ENCODE results near the gene ITIH2.

DNA sequence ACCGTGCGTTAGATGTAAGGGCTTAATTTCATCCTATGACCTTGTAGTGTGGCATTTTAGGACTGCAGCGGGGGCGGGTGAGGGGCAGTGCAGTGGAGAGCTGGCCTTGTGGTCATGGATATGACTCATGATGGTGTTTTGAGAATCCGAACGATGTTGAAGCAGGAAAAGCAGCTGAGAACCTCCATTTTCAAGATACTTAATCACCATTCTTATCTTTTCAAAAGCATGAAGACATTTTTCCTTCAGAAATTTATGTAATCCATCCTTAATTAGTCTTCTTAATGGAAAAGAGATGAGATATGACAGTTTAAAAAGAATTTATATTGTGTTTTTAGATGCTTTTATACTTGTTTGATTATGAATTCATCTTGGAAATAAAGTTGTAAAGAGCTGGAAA lies 94.5 kb downstream of the ITIH2 start:
- TF ChIP-seq, protein P1, sequence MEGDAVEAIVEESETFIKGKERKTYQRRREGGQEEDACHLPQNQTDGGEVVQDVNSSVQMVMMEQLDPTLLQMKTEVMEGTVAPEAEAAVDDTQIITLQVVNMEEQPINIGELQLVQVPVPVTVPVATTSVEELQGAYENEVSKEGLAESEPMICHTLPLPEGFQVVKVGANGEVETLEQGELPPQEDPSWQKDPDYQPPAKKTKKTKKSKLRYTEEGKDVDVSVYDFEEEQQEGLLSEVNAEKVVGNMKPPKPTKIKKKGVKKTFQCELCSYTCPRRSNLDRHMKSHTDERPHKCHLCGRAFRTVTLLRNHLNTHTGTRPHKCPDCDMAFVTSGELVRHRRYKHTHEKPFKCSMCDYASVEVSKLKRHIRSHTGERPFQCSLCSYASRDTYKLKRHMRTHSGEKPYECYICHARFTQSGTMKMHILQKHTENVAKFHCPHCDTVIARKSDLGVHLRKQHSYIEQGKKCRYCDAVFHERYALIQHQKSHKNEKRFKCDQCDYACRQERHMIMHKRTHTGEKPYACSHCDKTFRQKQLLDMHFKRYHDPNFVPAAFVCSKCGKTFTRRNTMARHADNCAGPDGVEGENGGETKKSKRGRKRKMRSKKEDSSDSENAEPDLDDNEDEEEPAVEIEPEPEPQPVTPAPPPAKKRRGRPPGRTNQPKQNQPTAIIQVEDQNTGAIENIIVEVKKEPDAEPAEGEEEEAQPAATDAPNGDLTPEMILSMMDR (IDR thresholded peaks at IDR 0.05), result no peak
- no peak for TF ChIP-seq POLR2A (IDR thresholded peaks at IDR 0.05)
